ENCODE measurements around the gene HOXC9. TPM values are rescaled to one million over a fixed set of nuclear protein-coding genes. Genes with fewer than 3 reads are reported as not detected.
A peak's percentile ranks its signal among the peaks of the same experiment; 100 is the strongest.

Gene HOXC9
- total RNA-seq, 6 donors from 2014 or later: 0.17 to 0.23 TPM; not detected in 4

GRCh38 chr12:53985994-53986685 lies 13.8 kb upstream of the HOXC9 start:
- no peaks in the 10 kb centered on the region for H3K9me3 ChIP-seq
- no peaks in the 10 kb centered on the region for H3K36me3 ChIP-seq
- no peak for TF ChIP-seq POLR2AphosphoS5 (IDR thresholded peaks at IDR 0.05)
- no peak for TF ChIP-seq POLR2A (IDR thresholded peaks at IDR 0.05)
- TF ChIP-seq CTCF (IDR thresholded peaks at IDR 0.05): no peak
- no peak for TF ChIP-seq EP300 (IDR thresholded peaks at IDR 0.05)
- peak overlapping the region in 2 of 4 donors; percentile 17 for H3K4me3 ChIP-seq
- H3K4me1 ChIP-seq: peaks cover 19 to 35% (median 30%) of the 10 kb centered on the region in 4 donors
- ATAC-seq (ENCODE audit: low FRiP score in 2 of 2) (peak in 1 of 2 donors; percentile 16), DNase-seq (peak in 1 of 2 donors; percentile 79)
- no peak overlapping the region for H3K27ac ChIP-seq
- peaks cover 0 to 93% (median 53%) of the 10 kb centered on the region in 4 donors for H3K27me3 ChIP-seq
- 12 to 15% methylated on average over 12 to 22 of the region's 50 CpGs for WGBS, 2 donors

- H3K36me3 ChIP-seq: no peaks in the 10 kb centered on the region
- H3K4me1 ChIP-seq: peaks cover 19 to 35% (median 30%) of the 10 kb centered on the region in 4 donors
- ATAC-seq (ENCODE audit: low FRiP score in 2 of 2) (no peak), DNase-seq (no peak)
- no peak overlapping the region for H3K4me3 ChIP-seq
- H3K27ac ChIP-seq: no peak overlapping the region
- peaks cover 0 to 93% (median 53%) of the 10 kb centered on the region in 4 donors for H3K27me3 ChIP-seq
- WGBS, 2 donors: 12 to 24% methylated on average over 20 to 21 of the region's 21 CpGs
- no peaks in the 10 kb centered on the region for H3K9me3 ChIP-seq
- TF ChIP-seq POLR2A (IDR thresholded peaks at IDR 0.05) (no peak), EP300 (IDR thresholded peaks at IDR 0.05) (no peak), CTCF (IDR thresholded peaks at IDR 0.05) (no peak), POLR2AphosphoS5 (IDR thresholded peaks at IDR 0.05) (no peak)
Observed at GRCh38 chr12:53986686-53987483, 13.1 kb upstream of the HOXC9 start.

- Histone ChIP-seq H3K9me3 (no peaks in the 10 kb centered on the region), H3K27ac (no peak overlapping the region), H3K27me3 (peaks cover 0 to 91% (median 52%) of the 10 kb centered on the region in 4 donors), H3K4me3 (no peak overlapping the region), H3K36me3 (no peaks in the 10 kb centered on the region), H3K4me1 (peaks cover 19 to 35% (median 30%) of the 10 kb centered on the region in 4 donors)
- DNase-seq (no peak), ATAC-seq (ENCODE audit: low FRiP score in 2 of 2) (no peak)
- 12 to 20% methylated on average over 4 of the region's 4 CpGs for WGBS, 2 donors
- TF ChIP-seq POLR2AphosphoS5 (IDR thresholded peaks at IDR 0.05) (no peak), POLR2A (IDR thresholded peaks at IDR 0.05) (no peak), EP300 (IDR thresholded peaks at IDR 0.05) (no peak), CTCF (IDR thresholded peaks at IDR 0.05) (no peak)
Observed at GRCh38 chr12:53987787-53988230, 12.2 kb upstream of the HOXC9 start.

- Histone ChIP-seq H3K4me1 (peaks cover 19 to 29% (median 28%) of the 10 kb centered on the region in 4 donors), H3K27ac (no peak overlapping the region), H3K4me3 (no peak overlapping the region), H3K36me3 (no peaks in the 10 kb centered on the region), H3K27me3 (peaks cover 0 to 90% (median 51%) of the 10 kb centered on the region in 4 donors), H3K9me3 (no peaks in the 10 kb centered on the region)
- no peak for DNase-seq
- WGBS, 2 donors: 3 to 7% methylated on average over 5 of the region's 5 CpGs
- ATAC-seq (ENCODE audit: low FRiP score in 2 of 2): no peak
- TF ChIP-seq EP300 (IDR thresholded peaks at IDR 0.05): no peak
- TF ChIP-seq POLR2AphosphoS5 (IDR thresholded peaks at IDR 0.05): no peak
- TF ChIP-seq POLR2A (IDR thresholded peaks at IDR 0.05): no peak
- TF ChIP-seq CTCF (IDR thresholded peaks at IDR 0.05): no peak
Observed at GRCh38 chr12:53988541-53989226, 11.3 kb upstream of the HOXC9 start.

Measured in upper lobe of left lung (tissue), 6 donors.